Bronchial epithelial cell (primary cell): Measurements from ENCODE around the gene ITGBL1. TPM values are rescaled to one million over a fixed set of nuclear protein-coding genes. Genes with fewer than 3 reads are reported as not detected.
A peak's percentile ranks its signal among the peaks of the same experiment; 100 is the strongest.

Source experiments
- DNase-seq: peaks from one replicate; pipeline ENCODE4 v3.0.0-alpha.2; 2010; ENCODE audit warnings: low read depth
- FAIRE-seq: peaks from 2 replicates; lab custom pipeline; 2011; peaks lifted over from hg19 to GRCh38; lab: Jason Lieb, UNC
- H3K27me3 ChIP-seq: 2 replicates; pipeline ENCODE4 v1.5.1; 2011; ENCODE audit warnings: low read length; ENCODE audit not compliant: control insufficient read depth, insufficient read depth
- H3K36me3 ChIP-seq: 2 replicates; pipeline ENCODE4 v1.5.1; 2011; ENCODE audit warnings: low read length; ENCODE audit not compliant: control insufficient read depth, insufficient read depth
- H3K4me3 ChIP-seq: 2 replicates; pipeline ENCODE4 v1.5.1; 2011; ENCODE audit warnings: mild to moderate bottlenecking, low read depth, low read length, control low read depth
- CTCF ChIP-seq: IDR thresholded peaks from 2 replicates; pipeline ENCODE4 v1.5.1; 2011; ENCODE audit warnings: mild to moderate bottlenecking, moderate library complexity, low read length, control low read depth, inconsistent platforms; ENCODE audit not compliant: insufficient read depth, severe bottlenecking
- total RNA-seq: library from RNA; depleted of rRNA; stranded (reverse); fragments of >200 nt; gene quantifications from 2 replicates; pipeline ENCODE4 v1.2.1, GENCODE V29; 2014

Gene ITGBL1
- total RNA-seq, 1 donor from 2014 or later: 1.1 TPM

- H3K27me3 ChIP-seq: no peaks in the 10 kb centered on the region
- no peak for DNase-seq
- no peak for FAIRE-seq
- no peak overlapping the region for H3K4me3 ChIP-seq
- TF ChIP-seq CTCF: no peak
- H3K36me3 ChIP-seq: no peaks in the 10 kb centered on the region
These were observed 176.4 kb downstream of the ITGBL1 start for GRCh38 chr13:101628900-101629299.

GRCh38 chr13:101631395-101631794 is 178.9 kb downstream of the ITGBL1 start:
- Histone ChIP-seq H3K4me3 (no peak overlapping the region), H3K36me3 (no peaks in the 10 kb centered on the region), H3K27me3 (no peaks in the 10 kb centered on the region)
- no peak for FAIRE-seq
- TF ChIP-seq CTCF: no peak
- DNase-seq: peak; percentile 54

DNA sequence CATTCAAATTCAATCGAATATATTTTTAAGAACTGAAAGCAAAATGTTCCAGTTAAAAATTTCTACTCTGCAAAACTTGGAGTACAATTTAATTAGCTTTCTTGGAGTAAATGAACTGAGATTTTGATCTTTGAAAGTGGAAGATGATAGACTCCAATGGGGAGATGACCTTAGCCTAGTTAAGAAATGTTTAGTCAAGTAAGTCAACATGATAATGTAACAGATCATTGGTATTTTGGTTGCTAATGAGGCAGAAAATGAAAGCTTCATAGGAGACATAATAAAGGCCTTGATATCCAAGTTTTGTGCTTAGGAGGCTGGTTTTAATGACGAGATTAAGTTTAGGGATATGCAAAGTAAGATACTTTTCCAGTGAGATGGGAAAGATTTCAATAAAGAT is 181.7 kb downstream of the ITGBL1 start:
- Histone ChIP-seq H3K27me3 (no peaks in the 10 kb centered on the region), H3K4me3 (no peak overlapping the region), H3K36me3 (no peaks in the 10 kb centered on the region)
- TF ChIP-seq CTCF: no peak
- no peak for FAIRE-seq
- DNase-seq: no peak

DNA sequence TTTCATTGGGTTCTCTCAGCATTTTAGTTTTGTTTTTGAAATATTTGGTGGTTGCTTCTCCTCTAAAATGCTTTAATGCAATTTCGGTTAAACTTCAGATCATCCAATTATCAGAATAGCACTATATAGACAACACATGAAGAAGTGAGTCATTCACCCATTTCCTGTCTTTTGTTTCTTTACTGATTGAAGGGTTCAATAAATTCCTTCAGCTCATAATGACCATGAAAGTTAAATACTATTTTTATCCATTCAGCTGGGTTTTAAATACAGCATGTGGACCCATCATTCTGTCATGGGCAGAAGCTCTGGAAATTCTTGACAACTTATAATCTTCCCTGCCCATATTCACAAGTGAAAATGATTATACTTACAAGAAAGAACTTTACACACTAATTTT is 187.2 kb downstream of the ITGBL1 start:
- no peak for TF ChIP-seq CTCF
- no peak for FAIRE-seq
- no peaks in the 10 kb centered on the region for H3K36me3 ChIP-seq

DNA sequence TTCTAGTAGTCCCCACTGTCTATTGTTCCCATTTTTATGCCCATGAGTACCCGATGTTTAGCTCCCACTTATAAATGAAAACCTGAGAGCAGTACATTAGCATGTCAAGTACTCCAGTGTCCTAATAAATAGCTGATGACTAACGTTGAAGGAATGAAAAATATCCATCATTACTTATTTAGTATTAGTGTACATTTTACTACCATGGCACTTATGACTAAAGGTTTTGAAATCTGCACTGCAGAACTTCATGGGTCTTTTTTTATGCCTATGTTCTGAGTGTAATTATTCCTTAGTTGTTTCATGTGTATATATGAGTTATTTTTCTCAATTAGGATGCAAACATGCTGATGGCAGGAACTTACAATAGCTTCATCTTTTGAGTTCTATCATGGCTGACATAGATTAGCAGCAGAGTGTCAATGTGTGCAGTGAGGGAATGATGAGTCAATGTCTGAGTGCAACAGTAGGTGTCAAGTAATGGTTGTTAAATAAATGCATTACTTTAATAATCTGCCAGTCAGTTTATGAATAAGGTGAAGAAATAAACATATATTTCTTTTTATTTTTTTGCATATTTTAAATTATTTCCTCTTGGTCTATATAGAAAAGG is 188.4 kb downstream of the ITGBL1 start:
- no peak for FAIRE-seq
- H3K36me3 ChIP-seq: no peaks in the 10 kb centered on the region
- DNase-seq: peak; percentile 94

More for the DNA sequence above, 187.2 kb downstream of the ITGBL1 start:
- Histone ChIP-seq H3K4me3 (no peak overlapping the region), H3K27me3 (no peaks in the 10 kb centered on the region)
- no peak for DNase-seq

More for the DNA sequence above, 188.4 kb downstream of the ITGBL1 start:
- TF ChIP-seq CTCF: no peak
- Histone ChIP-seq H3K27me3 (no peaks in the 10 kb centered on the region), H3K4me3 (no peak overlapping the region)
